Measurements from ENCODE around the gene PTOV1.

Gene PTOV1

DNA sequence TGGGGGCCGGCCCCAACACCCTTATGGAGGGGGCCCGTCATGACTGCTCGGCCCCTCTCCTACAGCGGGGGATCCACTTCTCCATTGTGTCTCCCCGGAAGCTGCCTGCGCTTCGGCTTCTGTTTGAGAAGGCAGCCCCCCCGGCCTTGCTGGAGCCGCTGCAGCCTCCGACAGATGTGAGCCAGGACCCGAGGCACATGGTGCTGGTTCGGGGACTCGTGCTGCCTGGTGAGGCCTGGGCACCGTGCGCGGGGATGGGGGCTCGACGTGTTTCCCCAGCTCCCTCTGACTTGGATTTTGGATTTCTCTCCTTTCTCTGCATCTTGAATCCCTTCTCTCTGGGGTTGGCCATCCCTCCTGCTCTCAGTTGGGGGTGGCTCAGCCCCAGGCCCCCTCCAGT lies 21.2 kb upstream of the PTOV1 start:
- Histone ChIP-seq H3K4me2 (ENCODE audit: low read length) (no peak overlapping the region), H3K9me2 (replicated peaks; ENCODE audit: control insufficient read depth, low read length) (no peaks in the 10 kb centered on the region), H3K27me3 (ENCODE audit: control insufficient read depth, low read length) (no peaks in the 10 kb centered on the region), H3K4me3 (ENCODE audit: low read length) (no peak overlapping the region), H3K36me3 (ENCODE audit: control insufficient read depth, low read length) (peaks cover 89% of the 10 kb centered on the region), H3K27ac (ENCODE audit: low read depth, low read length) (no peak overlapping the region), H3K79me2 (ENCODE audit: control insufficient read depth, low read length) (peaks cover 44% of the 10 kb centered on the region), H3K9me3 (ENCODE audit: control insufficient read depth, insufficient read depth, low read length) (no peaks in the 10 kb centered on the region), H3F3A (ENCODE audit: control insufficient read depth, insufficient read depth) (no peaks in the 10 kb centered on the region), H3K4me1 (ENCODE audit: control insufficient read depth, low read length) (peaks cover 9% of the 10 kb centered on the region), H4K20me1 (ENCODE audit: control insufficient read depth, insufficient read depth, low read depth, low read length) (no peaks in the 10 kb centered on the region)
- TF ChIP-seq, protein P1, sequence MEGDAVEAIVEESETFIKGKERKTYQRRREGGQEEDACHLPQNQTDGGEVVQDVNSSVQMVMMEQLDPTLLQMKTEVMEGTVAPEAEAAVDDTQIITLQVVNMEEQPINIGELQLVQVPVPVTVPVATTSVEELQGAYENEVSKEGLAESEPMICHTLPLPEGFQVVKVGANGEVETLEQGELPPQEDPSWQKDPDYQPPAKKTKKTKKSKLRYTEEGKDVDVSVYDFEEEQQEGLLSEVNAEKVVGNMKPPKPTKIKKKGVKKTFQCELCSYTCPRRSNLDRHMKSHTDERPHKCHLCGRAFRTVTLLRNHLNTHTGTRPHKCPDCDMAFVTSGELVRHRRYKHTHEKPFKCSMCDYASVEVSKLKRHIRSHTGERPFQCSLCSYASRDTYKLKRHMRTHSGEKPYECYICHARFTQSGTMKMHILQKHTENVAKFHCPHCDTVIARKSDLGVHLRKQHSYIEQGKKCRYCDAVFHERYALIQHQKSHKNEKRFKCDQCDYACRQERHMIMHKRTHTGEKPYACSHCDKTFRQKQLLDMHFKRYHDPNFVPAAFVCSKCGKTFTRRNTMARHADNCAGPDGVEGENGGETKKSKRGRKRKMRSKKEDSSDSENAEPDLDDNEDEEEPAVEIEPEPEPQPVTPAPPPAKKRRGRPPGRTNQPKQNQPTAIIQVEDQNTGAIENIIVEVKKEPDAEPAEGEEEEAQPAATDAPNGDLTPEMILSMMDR (IDR thresholded peaks at IDR 0.05; ENCODE audit: low read depth, low read length, poor library complexity, severe bottlenecking): no peak
- TF ChIP-seq EZH2phosphoT487 (IDR thresholded peaks at IDR 0.05; ENCODE audit: borderline replicate concordance, low read length): no peak

DNA sequence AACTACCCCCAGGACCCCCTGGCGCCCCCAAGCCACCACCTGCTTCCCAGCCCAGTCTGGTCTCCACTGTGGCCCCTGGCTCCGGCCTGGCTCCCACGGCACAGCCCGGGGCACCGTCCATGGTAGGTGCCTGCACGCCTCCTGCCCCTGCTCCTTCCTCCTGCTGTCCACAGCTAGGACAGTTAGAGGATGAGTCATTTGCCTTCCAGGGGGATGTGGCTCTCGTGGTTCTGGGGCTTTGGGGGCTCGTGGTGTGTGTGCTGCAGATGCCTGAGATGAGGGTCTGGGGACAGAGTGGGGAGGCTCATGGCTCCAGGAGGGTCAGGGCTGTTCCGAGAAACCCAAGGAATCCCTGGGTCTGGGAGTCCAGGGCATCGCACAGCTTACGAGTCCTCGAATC lies 20.2 kb upstream of the PTOV1 start:
- H3K4me3 ChIP-seq (ENCODE audit: low read length): no peak overlapping the region
- H3K79me2 ChIP-seq (ENCODE audit: control insufficient read depth, low read length): peaks cover 34% of the 10 kb centered on the region
- no peaks in the 10 kb centered on the region for H3K4me1 ChIP-seq (ENCODE audit: control insufficient read depth, low read length)
- H3K27ac ChIP-seq (ENCODE audit: low read depth, low read length): no peak overlapping the region
- H3K4me2 ChIP-seq (ENCODE audit: low read length): no peak overlapping the region
- H3K9me3 ChIP-seq (ENCODE audit: control insufficient read depth, insufficient read depth, low read length): no peaks in the 10 kb centered on the region
- no peaks in the 10 kb centered on the region for H4K20me1 ChIP-seq (ENCODE audit: control insufficient read depth, insufficient read depth, low read depth, low read length)
- TF ChIP-seq EZH2phosphoT487 (IDR thresholded peaks at IDR 0.05; ENCODE audit: borderline replicate concordance, low read length): no peak
- TF ChIP-seq, protein P1 (IDR thresholded peaks at IDR 0.05; ENCODE audit: low read depth, low read length, poor library complexity, severe bottlenecking): no peak
- no peaks in the 10 kb centered on the region for H3K9me2 ChIP-seq (replicated peaks; ENCODE audit: control insufficient read depth, low read length)
- H3F3A ChIP-seq (ENCODE audit: control insufficient read depth, insufficient read depth): no peaks in the 10 kb centered on the region
- no peaks in the 10 kb centered on the region for H3K27me3 ChIP-seq (ENCODE audit: control insufficient read depth, low read length)
- H3K36me3 ChIP-seq (ENCODE audit: control insufficient read depth, low read length): peaks cover 89% of the 10 kb centered on the region

DNA sequence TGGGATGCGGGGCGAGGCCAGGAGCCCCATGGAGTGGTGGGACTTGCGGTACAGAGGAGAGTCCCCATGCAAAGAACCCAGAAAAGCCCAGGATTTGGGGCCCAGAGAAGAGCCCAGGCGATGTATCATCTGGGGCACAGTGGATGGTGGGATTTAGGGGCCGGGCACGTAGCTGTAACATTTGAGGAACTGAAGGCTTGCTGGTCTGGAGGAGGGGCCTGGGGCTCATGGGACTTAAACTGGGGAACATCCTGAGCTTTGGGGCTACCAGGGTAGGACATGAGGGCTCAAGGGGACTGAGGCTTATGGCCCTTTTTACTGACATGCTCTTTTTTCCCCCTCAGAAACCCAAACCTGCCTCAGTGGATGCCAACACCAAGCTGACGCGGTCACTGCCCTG lies 19.4 kb upstream of the PTOV1 start:
- Histone ChIP-seq H3K9me2 (replicated peaks; ENCODE audit: control insufficient read depth, low read length) (no peaks in the 10 kb centered on the region), H4K20me1 (ENCODE audit: control insufficient read depth, insufficient read depth, low read depth, low read length) (no peaks in the 10 kb centered on the region), H3K36me3 (ENCODE audit: control insufficient read depth, low read length) (peaks cover 91% of the 10 kb centered on the region), H3K27me3 (ENCODE audit: control insufficient read depth, low read length) (no peaks in the 10 kb centered on the region), H3K4me3 (ENCODE audit: low read length) (no peak overlapping the region), H3K9me3 (ENCODE audit: control insufficient read depth, insufficient read depth, low read length) (no peaks in the 10 kb centered on the region), H3K4me2 (ENCODE audit: low read length) (no peak overlapping the region), H3K79me2 (ENCODE audit: control insufficient read depth, low read length) (peaks cover 26% of the 10 kb centered on the region), H3K4me1 (ENCODE audit: control insufficient read depth, low read length) (no peaks in the 10 kb centered on the region), H3F3A (ENCODE audit: control insufficient read depth, insufficient read depth) (no peaks in the 10 kb centered on the region), H3K27ac (ENCODE audit: low read depth, low read length) (no peak overlapping the region)
- TF ChIP-seq, protein P1 (IDR thresholded peaks at IDR 0.05; ENCODE audit: low read depth, low read length, poor library complexity, severe bottlenecking): no peak
- TF ChIP-seq EZH2phosphoT487 (IDR thresholded peaks at IDR 0.05; ENCODE audit: borderline replicate concordance, low read length): no peak

DNA sequence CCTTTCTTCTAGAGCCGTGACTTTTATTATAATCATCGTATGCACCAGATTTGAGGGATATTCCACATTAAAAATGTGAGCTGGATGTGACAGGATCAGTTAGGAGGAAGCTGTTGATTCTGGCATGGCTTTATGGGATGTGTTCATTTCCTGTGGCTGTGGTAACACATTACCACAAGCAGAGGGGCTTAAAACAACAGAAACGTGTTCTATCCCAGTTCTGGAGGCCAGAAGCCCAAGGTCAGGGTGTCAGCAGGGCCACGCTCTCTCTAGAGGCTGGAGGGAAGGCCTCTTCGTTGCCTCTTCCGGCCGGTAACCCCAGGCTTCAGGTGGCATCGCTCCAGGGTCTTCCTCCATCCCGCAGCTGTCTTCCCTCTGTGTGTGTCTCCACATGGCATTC lies 18.4 kb upstream of the PTOV1 start:
- no peak overlapping the region for H3K27ac ChIP-seq (ENCODE audit: low read depth, low read length)
- no peaks in the 10 kb centered on the region for H3F3A ChIP-seq (ENCODE audit: control insufficient read depth, insufficient read depth)
- peaks cover 16% of the 10 kb centered on the region for H3K79me2 ChIP-seq (ENCODE audit: control insufficient read depth, low read length)
- H3K9me3 ChIP-seq (ENCODE audit: control insufficient read depth, insufficient read depth, low read length): no peaks in the 10 kb centered on the region
- peaks cover 92% of the 10 kb centered on the region for H3K36me3 ChIP-seq (ENCODE audit: control insufficient read depth, low read length)
- H3K4me2 ChIP-seq (ENCODE audit: low read length): no peak overlapping the region
- no peaks in the 10 kb centered on the region for H3K27me3 ChIP-seq (ENCODE audit: control insufficient read depth, low read length)
- H3K4me1 ChIP-seq (ENCODE audit: control insufficient read depth, low read length): no peaks in the 10 kb centered on the region
- no peaks in the 10 kb centered on the region for H3K9me2 ChIP-seq (replicated peaks; ENCODE audit: control insufficient read depth, low read length)
- H3K4me3 ChIP-seq (ENCODE audit: low read length): no peak overlapping the region
- no peak for TF ChIP-seq EZH2phosphoT487 (IDR thresholded peaks at IDR 0.05; ENCODE audit: borderline replicate concordance, low read length)
- TF ChIP-seq, protein P1 (IDR thresholded peaks at IDR 0.05; ENCODE audit: low read depth, low read length, poor library complexity, severe bottlenecking): no peak
- H4K20me1 ChIP-seq (ENCODE audit: control insufficient read depth, insufficient read depth, low read depth, low read length): 0 out of 2 replicates have a peak, but pooled peaks cover 2% of the 10 kb centered on the region

Measured in DOHH2 (cell line).